GM18909 (cell line): ENCODE measurements around the gene TXN.
"Not testable (repeated sequence)": the region's sequence is repeated elsewhere in the genome, so short reads cannot be mapped to it uniquely, and the experiment has no call there.

ENCODE experiments used
- ATAC-seq: cut with Tn5 transposase; IDR thresholded peaks from one replicate; pipeline ENCODE4 v1.9.1; 2021; ENCODE audit warnings: mild to moderate bottlenecking; ENCODE audit not compliant: unreplicated experiment, poor library complexity

The TXN gene

GRCh38 chr9:110214090-110214489 lies 42.2 kb downstream of the TXN start:
- ATAC-seq, result no peak

GRCh38 chr9:110213413-110214044 lies 42.8 kb downstream of the TXN start:
- ATAC-seq, result no peak

- ATAC-seq, result no peak
Observed at GRCh38 chr9:110208031-110208430, 48.3 kb downstream of the TXN start, which contains the start of gene C9orf152. C9orf152 (minus strand) TSS chr9:110208159; CDS start chr9:110207579, 580 bp downstream.

GRCh38 chr9:110207071-110207641 lies 49.2 kb downstream of the TXN start:
- ATAC-seq, result no peak

GRCh38 chr9:110206389-110206788 lies 49.9 kb downstream of the TXN start:
- no peak for ATAC-seq

GRCh38 chr9:110205612-110206011 lies 50.7 kb downstream of the TXN start:
- not testable (repeated sequence) for ATAC-seq

GRCh38 chr9:110202232-110202631 lies 54.1 kb downstream of the TXN start:
- no peak for ATAC-seq

GRCh38 chr9:110199643-110200042 lies 56.7 kb downstream of the TXN start:
- no peak for ATAC-seq

- ATAC-seq, result no peak
Observed at GRCh38 chr9:110198357-110198756, 58.0 kb downstream of the TXN start.

- ATAC-seq, result no peak
Observed at GRCh38 chr9:110197330-110198187, 58.7 kb downstream of the TXN start.

GRCh38 chr9:110196084-110196499 lies 60.2 kb downstream of the TXN start:
- ATAC-seq, result not testable (repeated sequence)
